CD4-positive, alpha-beta memory T cell (primary cell): ENCODE measurements around the gene GADD45A. TPM values are rescaled to one million over a fixed set of nuclear protein-coding genes. Genes with fewer than 3 reads are reported as not detected.

Experiments
- CTCF ChIA-PET: fragments of 350-600 bp; sonication (Branson Sonifier 250); formaldehyde crosslinking; loops from one replicate; lab custom pipeline; 2021; ENCODE audit warnings: inconsistent platforms; ENCODE audit not compliant: partially characterized antibody; lab: Charles Lee
- POLR2A ChIA-PET: fragments of 350-600 bp; sonication (Branson Sonifier 250); formaldehyde crosslinking; loops from one replicate; lab custom pipeline; 2021; ENCODE audit not compliant: partially characterized antibody; lab: Charles Lee
- DNase-seq, 5 donors: peaks; one replicate each; pipeline versions ENCODE4 v3.0.0 to v3.0.0-alpha.2; 2020 to 2022; ENCODE audit warnings: mixed read lengths in 1 of 5
- H3K27ac ChIP-seq: one replicate; pipeline ENCODE4 v1.7.0; 2013; ENCODE audit warnings: low read depth, low read length
- H3K27me3 ChIP-seq: 2 replicates; pipeline ENCODE4 v1.7.0; 2013; ENCODE audit warnings: mild to moderate bottlenecking, low read length, moderate library complexity; ENCODE audit not compliant: insufficient read depth
- H3K36me3 ChIP-seq: 2 replicates; pipeline ENCODE4 v1.7.0; 2013; ENCODE audit warnings: mild to moderate bottlenecking, low read length, moderate library complexity; ENCODE audit not compliant: insufficient read depth
- H3K4me1 ChIP-seq: 2 replicates; pipeline ENCODE4 v1.7.0; 2013; ENCODE audit warnings: mild to moderate bottlenecking, low read length, moderate library complexity; ENCODE audit not compliant: insufficient read depth
- H3K4me3 ChIP-seq, 2 donors: one replicate each; pipeline ENCODE4 v1.7.0; 2013; ENCODE audit warnings: low read length in 2 of 2, mild to moderate bottlenecking in 1 of 2
- H3K9me3 ChIP-seq, 2 donors: one replicate each; pipeline ENCODE4 v1.7.0; 2013; ENCODE audit warnings: low read length in 2 of 2, control low read depth in 1 of 2; ENCODE audit not compliant: control insufficient read depth in 1 of 2
- H3K27ac Mint-ChIP-seq, 7 donors: one replicate each; pipeline ENCODE4 v1.8.0; 2020 to 2021; ENCODE audit warnings: mixed read lengths in 7 of 7, mild to moderate bottlenecking in 6 of 7, inconsistent platforms in 3 of 7, moderate library complexity in 3 of 7
- H3K27me3 Mint-ChIP-seq, 2 donors: one replicate each; pipeline ENCODE4 v1.8.0; 2020 to 2021; ENCODE audit warnings: mixed read lengths in 2 of 2
- H3K36me3 Mint-ChIP-seq, 2 donors: one replicate each; pipeline ENCODE4 v1.8.0; 2020 to 2021; ENCODE audit warnings: mixed read lengths in 2 of 2, inconsistent platforms in 1 of 2, mild to moderate bottlenecking in 1 of 2
- H3K4me1 Mint-ChIP-seq, 4 donors: one replicate each; pipeline ENCODE4 v1.8.0; 2020 to 2021; ENCODE audit warnings: mixed read lengths in 4 of 4, mild to moderate bottlenecking in 1 of 4
- H3K4me3 Mint-ChIP-seq, 8 donors: one replicate each; pipeline ENCODE4 v1.8.0; 2020 to 2021; ENCODE audit warnings: mixed read lengths in 8 of 8, mild to moderate bottlenecking in 7 of 8, moderate library complexity in 6 of 8, inconsistent platforms in 3 of 8
- H3K9me3 Mint-ChIP-seq, 8 donors: one replicate each; pipeline ENCODE4 v1.8.0; 2020 to 2021; ENCODE audit warnings: mixed read lengths in 8 of 8, mild to moderate bottlenecking in 5 of 8, inconsistent platforms in 3 of 8, moderate library complexity in 1 of 8
- intact Hi-C: fragments of 100-400 bp; cut with micrococcal nuclease; formaldehyde crosslinking; loops from one replicate; pipeline ENCODE4 v1.15.1; 2023
- polyA plus RNA-seq, 2 donors: library from polyadenylated mRNA; unstranded; fragments of 300-500 nt; fragmentation: Illumina TruSeq; gene quantifications; one replicate each; pipeline ENCODE4 v1.2.3, GENCODE V29; 2021
- total RNA-seq, 2 experiments: library from RNA; stranded (reverse); gene quantifications; one replicate each; pipeline ENCODE4 v1.2.3, GENCODE V29; 2021

GADD45A gene
- total and polyA plus RNA-seq, 4 experiments from 2014 or later = 6.4 to 26.8 (median 23.3) TPM

- H3K27me3 Mint-ChIP-seq = peaks cover 0 to 2% of the 10 kb centered on the region in 2 donors
Measured at GRCh38 chr1:67677408-67677807, 7.6 kb upstream of the GADD45A start.

GRCh38 chr1:67677930-67678329 is 7.1 kb upstream of the GADD45A start:
- POLR2A ChIA-PET = interaction anchor here (5.7 kb wide), 1 partner anchor 7 kb away, joined by 49 read pairs; the partner anchor contains the start of gene GADD45A
- Histone ChIP-seq H3K36me3 (no peaks in the 10 kb centered on the region), H3K9me3 (no peaks in the 10 kb centered on the region), H3K4me3 (no peak overlapping the region), H3K27me3 (no peaks in the 10 kb centered on the region), H3K4me1 (peaks cover 22% of the 10 kb centered on the region), H3K27ac (no peak overlapping the region)
- no peak overlapping the region for H3K27ac Mint-ChIP-seq
- no peaks in the 10 kb centered on the region for H3K36me3 Mint-ChIP-seq
- intact Hi-C loops = no loop called here
- H3K27me3 Mint-ChIP-seq = peaks cover 0 to 2% of the 10 kb centered on the region in 2 donors
- CTCF ChIA-PET = interaction anchor here (0.5 to 1.4 kb wide), 3 partner anchors 8 to 92 kb away, joined by 3 to 6 read pairs (median 3); no protein-coding TSS in a partner anchor
- DNase-seq = no peak
- H3K4me1 Mint-ChIP-seq = peaks cover 12 to 23% (median 16%) of the 10 kb centered on the region in 4 donors
- no peaks in the 10 kb centered on the region for H3K9me3 Mint-ChIP-seq
- H3K4me3 Mint-ChIP-seq = no peak overlapping the region

More at GRCh38 chr1:67677408-67677807, 7.6 kb upstream of the GADD45A start:
- Histone ChIP-seq H3K9me3 (no peaks in the 10 kb centered on the region), H3K4me3 (no peak overlapping the region), H3K27ac (no peak overlapping the region), H3K27me3 (no peaks in the 10 kb centered on the region), H3K4me1 (peaks cover 22% of the 10 kb centered on the region), H3K36me3 (no peaks in the 10 kb centered on the region)
- Mint-ChIP-seq H3K27ac (no peak overlapping the region), H3K4me3 (no peak overlapping the region), H3K36me3 (no peaks in the 10 kb centered on the region), H3K4me1 (peaks cover 12 to 23% (median 16%) of the 10 kb centered on the region in 4 donors), H3K9me3 (no peaks in the 10 kb centered on the region)
- POLR2A ChIA-PET = interaction anchor here (5.7 kb wide), 1 partner anchor 8 kb away, joined by 49 read pairs; the partner anchor contains the start of gene GADD45A
- DNase-seq = no peak
- intact Hi-C loops = no loop called here
- CTCF ChIA-PET = interaction anchor here (0.5 to 1.4 kb wide), 2 partner anchors 9 to 93 kb away, joined by 3 read pairs; no protein-coding TSS in a partner anchor

- ChIA-PET CTCF (no interaction called here), POLR2A (no interaction called here)
- Mint-ChIP-seq H3K9me3 (no peaks in the 10 kb centered on the region), H3K27me3 (no peaks in the 10 kb centered on the region), H3K36me3 (no peaks in the 10 kb centered on the region), H3K4me3 (no peak overlapping the region), H3K4me1 (peaks cover 8 to 17% (median 14%) of the 10 kb centered on the region in 4 donors), H3K27ac (no peak overlapping the region)
- Histone ChIP-seq H3K36me3 (no peaks in the 10 kb centered on the region), H3K9me3 (no peaks in the 10 kb centered on the region), H3K27ac (no peak overlapping the region), H3K4me1 (peaks cover 20% of the 10 kb centered on the region), H3K4me3 (no peak overlapping the region), H3K27me3 (no peaks in the 10 kb centered on the region)
- DNase-seq = no peak
- intact Hi-C loops = no loop called here
Measured at GRCh38 chr1:67679691-67680090, 5.3 kb upstream of the GADD45A start.

- Mint-ChIP-seq H3K36me3 (peaks cover 0 to 3% of the 10 kb centered on the region in 2 donors), H3K4me3 (no peak overlapping the region), H3K4me1 (peaks cover 4 to 15% (median 9%) of the 10 kb centered on the region in 4 donors), H3K27me3 (no peaks in the 10 kb centered on the region), H3K27ac (no peak overlapping the region), H3K9me3 (no peaks in the 10 kb centered on the region)
- no peak for DNase-seq
- Histone ChIP-seq H3K4me1 (peaks cover 13% of the 10 kb centered on the region), H3K27me3 (no peaks in the 10 kb centered on the region), H3K36me3 (no peaks in the 10 kb centered on the region), H3K4me3 (no peak overlapping the region), H3K27ac (no peak overlapping the region), H3K9me3 (no peaks in the 10 kb centered on the region)
- ChIA-PET CTCF (no interaction called here), POLR2A (no interaction called here)
- intact Hi-C loops = no loop called here
Measured at GRCh38 chr1:67680486-67680885, 4.5 kb upstream of the GADD45A start.

- no peaks in the 10 kb centered on the region for H3K27me3 ChIP-seq
- no peak overlapping the region for H3K27ac ChIP-seq
- peaks cover 2 to 13% of the 10 kb centered on the region in 2 donors for H3K36me3 Mint-ChIP-seq
- no peaks in the 10 kb centered on the region for H3K27me3 Mint-ChIP-seq
- CTCF ChIA-PET = interaction anchor here (0.9 to 5.0 kb wide), 3 partner anchors 8 to 77 kb away, joined by 3 to 46 read pairs (median 8); no protein-coding TSS in a partner anchor
- no peak for DNase-seq
- no peak overlapping the region for H3K4me3 Mint-ChIP-seq
- no peak overlapping the region for H3K4me3 ChIP-seq
- intact Hi-C loops = no loop called here
- H3K4me1 ChIP-seq = peaks cover 19% of the 10 kb centered on the region
- H3K27ac Mint-ChIP-seq = no peak overlapping the region
- peaks cover 11 to 24% (median 18%) of the 10 kb centered on the region in 4 donors for H3K4me1 Mint-ChIP-seq
- H3K36me3 ChIP-seq = no peaks in the 10 kb centered on the region
- POLR2A ChIA-PET = interaction anchor here (4.4 kb wide), 1 partner anchor 254 kb away, joined by 27 read pairs; the partner anchor contains the start of gene SERBP1
- no peaks in the 10 kb centered on the region for H3K9me3 Mint-ChIP-seq
- H3K9me3 ChIP-seq = no peaks in the 10 kb centered on the region
Measured at GRCh38 chr1:67682659-67683197, 2.3 kb upstream of the GADD45A start.

- intact Hi-C loops = no loop called here
- Mint-ChIP-seq H3K9me3 (no peaks in the 10 kb centered on the region), H3K27me3 (no peaks in the 10 kb centered on the region), H3K27ac (no peak overlapping the region), H3K4me1 (peaks cover 11 to 24% (median 18%) of the 10 kb centered on the region in 4 donors), H3K4me3 (peak overlapping the region in 2 of 8 donors; percentile 17 to 67), H3K36me3 (peaks cover 4 to 14% of the 10 kb centered on the region in 2 donors)
- H3K9me3 ChIP-seq = no peaks in the 10 kb centered on the region
- no peaks in the 10 kb centered on the region for H3K36me3 ChIP-seq
- no peak overlapping the region for H3K27ac ChIP-seq
- peaks cover 19% of the 10 kb centered on the region for H3K4me1 ChIP-seq
- ChIA-PET POLR2A (interaction anchor here (3.8 to 4.4 kb wide), 2 partner anchors 8 to 254 kb away, joined by 27 to 49 read pairs; partner anchors contain the start of gene SERBP1), CTCF (interaction anchor here (2.6 to 5.0 kb wide), 3 partner anchors 9 to 122 kb away, joined by 8 to 46 read pairs (median 12); no protein-coding TSS in a partner anchor)
- no peak overlapping the region for H3K4me3 ChIP-seq
- no peaks in the 10 kb centered on the region for H3K27me3 ChIP-seq
- no peak for DNase-seq
Measured at GRCh38 chr1:67683316-67683715, 1.7 kb upstream of the GADD45A start.
